H9 (cell line): ENCODE data around the gene SLITRK6. TPM values are rescaled to one million over a fixed set of nuclear protein-coding genes. Genes with fewer than 3 reads are reported as not detected.

Experiments used
- DNase-seq: peaks from one replicate; pipeline ENCODE4 v3.0.0-alpha.2; 2017
- H2AFZ ChIP-seq: one replicate; pipeline ENCODE4 v1.6.1; 2013; ENCODE audit warnings: mild to moderate bottlenecking, low read length, control low read depth, moderate library complexity
- H2AK5ac ChIP-seq: 2 replicates; pipeline ENCODE4 v1.6.1; 2013; ENCODE audit warnings: low read length, control low read depth, mixed read lengths; ENCODE audit not compliant: insufficient read length
- H2BK120ac ChIP-seq: one replicate; pipeline ENCODE4 v1.6.1; 2013; ENCODE audit warnings: low read depth, mild to moderate bottlenecking, low read length, control low read depth, inconsistent platforms; ENCODE audit not compliant: poor library complexity, severe bottlenecking
- H2BK12ac ChIP-seq: 2 replicates; pipeline ENCODE4 v1.6.1; 2013; ENCODE audit warnings: low read length, control low read depth, mixed read lengths, low read depth; ENCODE audit not compliant: insufficient read length
- H2BK15ac ChIP-seq: 2 replicates; pipeline ENCODE4 v1.6.1; 2013; ENCODE audit warnings: low read depth, low read length, control low read depth
- H2BK20ac ChIP-seq: one replicate; pipeline ENCODE4 v1.6.1; 2013; ENCODE audit warnings: low read depth, mild to moderate bottlenecking, low read length, control low read depth, inconsistent platforms; ENCODE audit not compliant: poor library complexity, severe bottlenecking
- H2BK5ac ChIP-seq: 2 replicates; pipeline ENCODE4 v1.6.1; 2013; ENCODE audit warnings: low read length, control low read depth, mixed read lengths; ENCODE audit not compliant: insufficient read length
- H3K14ac ChIP-seq: 2 replicates; pipeline ENCODE4 v1.6.1; 2013; ENCODE audit warnings: low read length, control low read depth; ENCODE audit not compliant: insufficient read depth
- H3K18ac ChIP-seq: 2 replicates; pipeline ENCODE4 v1.6.1; 2013; ENCODE audit warnings: low read depth, mild to moderate bottlenecking, mixed read lengths, low read length, control low read depth; ENCODE audit not compliant: insufficient read length
- H3K23ac ChIP-seq: 2 replicates; pipeline ENCODE4 v1.6.1; 2013; ENCODE audit warnings: low read length, control low read depth, mixed read lengths, low read depth; ENCODE audit not compliant: insufficient read length
- H3K23me2 ChIP-seq: 2 replicates; pipeline ENCODE4 v1.6.1; 2013; ENCODE audit warnings: low read depth, mild to moderate bottlenecking, mixed read lengths, low read length, control low read depth; ENCODE audit not compliant: insufficient read length, poor library complexity, severe bottlenecking
- H3K27ac ChIP-seq: 2 replicates; pipeline ENCODE4 v1.5.1; 2013; ENCODE audit warnings: low read length, control low read depth, mixed read lengths, low read depth; ENCODE audit not compliant: insufficient read length
- H3K27me3 ChIP-seq: 2 replicates; pipeline ENCODE4 v1.6.1; 2013; ENCODE audit warnings: low read length, control low read depth, inconsistent platforms; ENCODE audit not compliant: insufficient read depth
- H3K4ac ChIP-seq: 2 replicates; pipeline ENCODE4 v1.6.1; 2013; ENCODE audit warnings: low read depth, mild to moderate bottlenecking, control low read depth, inconsistent platforms, low read length, moderate library complexity
- H3K4me1 ChIP-seq: 2 replicates; pipeline ENCODE4 v1.6.1; 2013; ENCODE audit warnings: low read length, control low read depth, inconsistent platforms; ENCODE audit not compliant: insufficient read depth
- H3K4me2 ChIP-seq: 2 replicates; pipeline ENCODE4 v1.6.1; 2013; ENCODE audit warnings: low read length, control low read depth, mixed read lengths; ENCODE audit not compliant: insufficient read length, insufficient read depth
- H3K56ac ChIP-seq: 2 replicates; pipeline ENCODE4 v1.6.1; 2013; ENCODE audit warnings: low read depth, mild to moderate bottlenecking, mixed read lengths, low read length, control low read depth; ENCODE audit not compliant: insufficient read length
- H3K79me1 ChIP-seq: 2 replicates; pipeline ENCODE4 v1.6.1; 2013; ENCODE audit warnings: low read depth, mild to moderate bottlenecking, moderate library complexity, low read length, control low read depth, inconsistent platforms; ENCODE audit not compliant: insufficient read depth, poor library complexity, severe bottlenecking
- H3K79me2 ChIP-seq: 2 replicates; pipeline ENCODE4 v1.6.1; 2013; ENCODE audit warnings: low read length, control low read depth, inconsistent platforms; ENCODE audit not compliant: insufficient read depth
- H3K9ac ChIP-seq: 2 replicates; pipeline ENCODE4 v1.6.1; 2013; ENCODE audit warnings: low read length, control low read depth, mixed read lengths; ENCODE audit not compliant: insufficient read length; ENCODE audit errors: extremely low read depth
- H3K9me3 ChIP-seq: one replicate; pipeline ENCODE4 v1.6.1; 2013; ENCODE audit warnings: low read depth, low read length, inconsistent platforms; ENCODE audit not compliant: control insufficient read depth
- H3T11ph ChIP-seq: one replicate; pipeline ENCODE4 v1.6.1; 2013; ENCODE audit warnings: mild to moderate bottlenecking, low read length, control low read depth, inconsistent platforms
- H4K20me1 ChIP-seq: one replicate; pipeline ENCODE4 v1.6.1; 2013; ENCODE audit not compliant: control insufficient read depth, insufficient read length, insufficient read depth
- H4K5ac ChIP-seq: 2 replicates; pipeline ENCODE4 v1.6.1; 2013; ENCODE audit warnings: low read depth, mild to moderate bottlenecking, mixed read lengths, low read length, control low read depth; ENCODE audit not compliant: insufficient read length
- H4K8ac ChIP-seq: replicated peaks from 2 replicates; pipeline ENCODE4 v1.6.1; 2013; ENCODE audit warnings: low read length, control low read depth, mixed read lengths, low read depth; ENCODE audit not compliant: insufficient read length
- H4K91ac ChIP-seq: 2 replicates; pipeline ENCODE4 v1.6.1; 2013; ENCODE audit warnings: low read depth, mild to moderate bottlenecking, moderate library complexity, mixed read lengths, low read length, control low read depth; ENCODE audit not compliant: insufficient read length
- H3K27ac Mint-ChIP-seq, 3 experiments: 2 replicates in 2 of 3; 3 replicates in 1 of 3; pipeline ENCODE4 v1.8.0; 2020 to 2021; ENCODE audit warnings: mixed read lengths in 3 of 3, mild to moderate bottlenecking in 1 of 3, moderate library complexity in 1 of 3
- H3K27me3 Mint-ChIP-seq: 2 replicates; pipeline ENCODE4 v1.8.0; 2021; ENCODE audit warnings: low read depth, mild to moderate bottlenecking, moderate library complexity, mixed read lengths
- H3K36me3 Mint-ChIP-seq, 3 experiments: 2 replicates in 2 of 3; 3 replicates in 1 of 3; pipeline ENCODE4 v1.8.0; 2020 to 2021; ENCODE audit warnings: low read depth in 3 of 3, mixed read lengths in 3 of 3; ENCODE audit not compliant: insufficient read depth in 1 of 3
- H3K4me1 Mint-ChIP-seq, 2 experiments: 2 replicates each; pipeline ENCODE4 v1.8.0; 2020; ENCODE audit warnings: mixed read lengths in 2 of 2
- H3K4me3 Mint-ChIP-seq, 2 experiments: 2 replicates in 1 of 2; 3 replicates in 1 of 2; pipeline ENCODE4 v1.8.0; 2020 to 2021; ENCODE audit warnings: mild to moderate bottlenecking in 2 of 2, mixed read lengths in 2 of 2, moderate library complexity in 1 of 2
- H3K9me3 Mint-ChIP-seq, 2 experiments: 2 replicates in 1 of 2; 3 replicates in 1 of 2; pipeline ENCODE4 v1.8.0; 2020; ENCODE audit warnings: mild to moderate bottlenecking in 2 of 2, mixed read lengths in 2 of 2, moderate library complexity in 1 of 2
- WGBS: extraction: QIAGEN DNeasy Blood & Tissue Kit; methylation state at CpG from one replicate; pipeline ENCODE4 v1.1.7; 2013; ENCODE audit warnings: missing lambda C conversion rate, low lambda C conversion rate, mixed read lengths; ENCODE audit not compliant: insufficient read length; ENCODE audit errors: extremely low coverage; 5-methylcytosine and 5-hydroxymethylcytosine counted together
- total RNA-seq: library from RNA; stranded (reverse); gene quantifications from 2 replicates; pipeline ENCODE4 v1.2.1, GENCODE V29; 2021
- TF ChIP-seq, protein P1 (sequence below): fragments of 200-600 bp; sonication (generic); conservative IDR thresholded peaks from 3 replicates; pipeline ENCODE4 v1.8.0; 2021; ENCODE audit warnings: antibody characterized with exemption, mild to moderate bottlenecking

Gene SLITRK6
- total RNA-seq, 1 experiment from 2014 or later: not detected

GRCh38 chr13:85841427-85841826 lies 42.2 kb upstream of the SLITRK6 start:
- H3K9me3 Mint-ChIP-seq: peaks cover 2% of the 10 kb centered on the region in 2 experiments; a peak in 2 of 5 replicates
- H3K27me3 ChIP-seq: no peaks in the 10 kb centered on the region
- no peak overlapping the region for H3K27ac ChIP-seq
- H3K4ac ChIP-seq: no peak overlapping the region
- H3K4me1 Mint-ChIP-seq: no peaks in the 10 kb centered on the region
- H4K5ac ChIP-seq: no peak overlapping the region
- H3K23ac ChIP-seq: no peak overlapping the region
- no peak overlapping the region for H3K4me2 ChIP-seq
- H4K8ac ChIP-seq: no peak overlapping the region
- no peak overlapping the region for H2AK5ac ChIP-seq
- H3K18ac ChIP-seq: no peak overlapping the region
- H2BK12ac ChIP-seq: no peak overlapping the region
- H3K9ac ChIP-seq: no peak overlapping the region
- no peaks in the 10 kb centered on the region; a peak in 1 of 7 replicates for H3K36me3 Mint-ChIP-seq
- no peak overlapping the region for H3T11ph ChIP-seq
- TF ChIP-seq, protein P1, sequence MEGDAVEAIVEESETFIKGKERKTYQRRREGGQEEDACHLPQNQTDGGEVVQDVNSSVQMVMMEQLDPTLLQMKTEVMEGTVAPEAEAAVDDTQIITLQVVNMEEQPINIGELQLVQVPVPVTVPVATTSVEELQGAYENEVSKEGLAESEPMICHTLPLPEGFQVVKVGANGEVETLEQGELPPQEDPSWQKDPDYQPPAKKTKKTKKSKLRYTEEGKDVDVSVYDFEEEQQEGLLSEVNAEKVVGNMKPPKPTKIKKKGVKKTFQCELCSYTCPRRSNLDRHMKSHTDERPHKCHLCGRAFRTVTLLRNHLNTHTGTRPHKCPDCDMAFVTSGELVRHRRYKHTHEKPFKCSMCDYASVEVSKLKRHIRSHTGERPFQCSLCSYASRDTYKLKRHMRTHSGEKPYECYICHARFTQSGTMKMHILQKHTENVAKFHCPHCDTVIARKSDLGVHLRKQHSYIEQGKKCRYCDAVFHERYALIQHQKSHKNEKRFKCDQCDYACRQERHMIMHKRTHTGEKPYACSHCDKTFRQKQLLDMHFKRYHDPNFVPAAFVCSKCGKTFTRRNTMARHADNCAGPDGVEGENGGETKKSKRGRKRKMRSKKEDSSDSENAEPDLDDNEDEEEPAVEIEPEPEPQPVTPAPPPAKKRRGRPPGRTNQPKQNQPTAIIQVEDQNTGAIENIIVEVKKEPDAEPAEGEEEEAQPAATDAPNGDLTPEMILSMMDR: no peak
- DNase-seq: no peak
- WGBS: no CpG with 5 or more reads among the region's 2 CpGs
- no peaks in the 10 kb centered on the region for H3K9me3 ChIP-seq
- H2AFZ ChIP-seq: no peak overlapping the region
- H2BK20ac ChIP-seq: no peak overlapping the region
- no peak overlapping the region; a peak in 1 of 7 replicates for H3K27ac Mint-ChIP-seq
- no peak overlapping the region for H3K14ac ChIP-seq
- no peak overlapping the region for H4K91ac ChIP-seq
- no peak overlapping the region for H2BK120ac ChIP-seq
- no peaks in the 10 kb centered on the region for H4K20me1 ChIP-seq
- H3K4me1 ChIP-seq: no peaks in the 10 kb centered on the region
- H3K79me2 ChIP-seq: no peaks in the 10 kb centered on the region
- no peak overlapping the region for H3K56ac ChIP-seq
- H3K4me3 Mint-ChIP-seq: no peak overlapping the region
- no peak overlapping the region for H2BK15ac ChIP-seq
- no peak overlapping the region for H2BK5ac ChIP-seq
- no peaks in the 10 kb centered on the region for H3K79me1 ChIP-seq
- H3K23me2 ChIP-seq: no peaks in the 10 kb centered on the region
- no peaks in the 10 kb centered on the region for H3K27me3 Mint-ChIP-seq
